HG02610 (cell line): ENCODE data around the gene BCL7A.

Source experiments
- ATAC-seq: cut with Tn5 transposase; IDR thresholded peaks from one replicate; pipeline ENCODE4 v1.9.1; 2021; ENCODE audit warnings: mild to moderate bottlenecking, moderate library complexity; ENCODE audit not compliant: unreplicated experiment

BCL7A gene

GRCh38 chr12:122073815-122074214 is 52.1 kb downstream of the BCL7A start:
- ATAC-seq = no peak

- ATAC-seq = no peak
These were observed 55.2 kb downstream of the BCL7A start for GRCh38 chr12:122076743-122077495.

GRCh38 chr12:122078141-122079032 is 56.7 kb downstream of the BCL7A start, which contains the start of gene MLXIP:
TSS of gene MLXIP (plus strand) at chr12:122078756. CDS start at chr12:122078854, 98 bp downstream.
- ATAC-seq = peak; percentile 81

GRCh38 chr12:122079033-122079531 is 57.4 kb downstream of the BCL7A start:
- ATAC-seq = no peak

- ATAC-seq = no peak
These were observed 57.9 kb downstream of the BCL7A start for GRCh38 chr12:122079532-122080081.

- no peak for ATAC-seq
These were observed 58.7 kb downstream of the BCL7A start for GRCh38 chr12:122080149-122081082.

- no peak for ATAC-seq
These were observed 59.5 kb downstream of the BCL7A start for GRCh38 chr12:122081083-122081696.

- peak; percentile 43 for ATAC-seq
These were observed 60.1 kb downstream of the BCL7A start for GRCh38 chr12:122081697-122082221.

- no peak for ATAC-seq
These were observed 61.1 kb downstream of the BCL7A start for GRCh38 chr12:122082621-122083356.

- ATAC-seq = no peak
These were observed 63.2 kb downstream of the BCL7A start for GRCh38 chr12:122084857-122085405.

GRCh38 chr12:122085591-122085990 is 63.9 kb downstream of the BCL7A start:
- no peak for ATAC-seq

GRCh38 chr12:122086116-122086515 is 64.4 kb downstream of the BCL7A start:
- ATAC-seq = no peak

- ATAC-seq = no peak
These were observed 65.1 kb downstream of the BCL7A start for GRCh38 chr12:122086641-122087285.

- no peak for ATAC-seq
These were observed 65.9 kb downstream of the BCL7A start for GRCh38 chr12:122087431-122088178.

GRCh38 chr12:122088179-122088810 is 66.6 kb downstream of the BCL7A start:
- ATAC-seq = no peak

GRCh38 chr12:122089077-122089476 is 67.4 kb downstream of the BCL7A start:
- ATAC-seq = no peak
